HEK293 (cell line): Measurements from ENCODE around the gene RNU5B-1.

Experiments
- SP2 ChIP-seq: fragments of 450-650 bp; formaldehyde crosslinking; IDR thresholded peaks from 2 replicates; pipeline ENCODE4 v1.5.1; 2016; ENCODE audit warnings: missing biosample characterization, missing genetic modification characterization
- ZNF274 ChIP-seq, 2 experiments: fragments of 200-500 bp in 1 of 2; fragments of 450-650 bp in 1 of 2; sonication (Bioruptor generic) in 1 of 2; formaldehyde crosslinking in 1 of 2; IDR thresholded peaks; 2 replicates each; pipeline versions ENCODE4 v1.5.1 to v1.6.1; 2014 to 2016; ENCODE audit warnings: borderline replicate concordance in 1 of 2, inconsistent platforms in 1 of 2, low read length in 1 of 2, missing biosample characterization in 1 of 2, missing genetic modification characterization in 1 of 2
- ZNF324 ChIP-seq: fragments of 450-650 bp; formaldehyde crosslinking; IDR thresholded peaks from 2 replicates; pipeline ENCODE4 v1.5.1; 2016; ENCODE audit warnings: missing biosample characterization, missing genetic modification characterization
- ZNF549 ChIP-seq: fragments of 450-650 bp; IDR thresholded peaks from 2 replicates; pipeline ENCODE4 v1.5.1; 2018; ENCODE audit warnings: missing biosample characterization, missing genetic modification characterization, mild to moderate bottlenecking, inconsistent platforms, moderate library complexity
- ZNF792 ChIP-seq: fragments of 450-650 bp; formaldehyde crosslinking; IDR thresholded peaks from 2 replicates; pipeline ENCODE4 v1.5.1; 2016; ENCODE audit warnings: missing biosample characterization, missing genetic modification characterization
- ZSCAN30 ChIP-seq: fragments of 450-650 bp; IDR thresholded peaks from 2 replicates; pipeline ENCODE4 v1.5.1; 2018; ENCODE audit warnings: missing biosample characterization, mild to moderate bottlenecking, missing genetic modification characterization, moderate library complexity
- TF ChIP-seq, protein P1 (sequence below): fragments of 450-650 bp; formaldehyde crosslinking; IDR thresholded peaks from 2 replicates; pipeline ENCODE4 v1.5.1; 2017; ENCODE audit warnings: missing biosample characterization, missing genetic modification characterization

DNA sequence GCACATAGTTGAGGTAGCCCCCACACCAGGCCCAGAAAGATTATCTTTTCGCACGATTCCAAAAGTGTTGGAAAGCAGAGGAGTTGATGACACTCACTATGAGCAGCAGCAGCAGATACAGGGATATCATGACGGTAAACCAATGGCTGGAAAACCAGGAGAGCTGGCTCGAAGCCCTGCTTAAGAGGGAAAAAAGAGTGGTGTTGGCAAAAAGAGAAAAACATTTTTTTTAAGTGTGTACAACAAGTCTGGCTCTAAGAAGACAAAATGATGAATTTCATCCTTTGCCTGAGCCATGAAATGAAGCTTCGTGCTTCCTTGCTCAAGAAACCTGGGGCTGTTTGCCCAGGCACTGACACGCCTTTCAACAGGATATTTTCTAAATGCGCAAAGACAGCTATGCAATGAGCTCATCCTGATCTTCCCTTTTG, 45.1 kb upstream of the RNU5B-1 start:
- TF ChIP-seq ZNF549 (tag by site-specific recombination) (no peak), ZNF792 (tag by site-specific recombination) (no peak), ZNF324 (no peak), SP2 (tag by site-specific recombination) (no peak), ZNF274 (IDR thresholded peaks at IDR 0.05; ENCODE audit: low read length) (no peak), ZNF274 (tag by site-specific recombination; IDR thresholded peaks at IDR 0.05; ENCODE audit: borderline replicate concordance) (no peak), ZSCAN30 (tag by site-specific recombination) (no peak)
- TF ChIP-seq, protein P1, sequence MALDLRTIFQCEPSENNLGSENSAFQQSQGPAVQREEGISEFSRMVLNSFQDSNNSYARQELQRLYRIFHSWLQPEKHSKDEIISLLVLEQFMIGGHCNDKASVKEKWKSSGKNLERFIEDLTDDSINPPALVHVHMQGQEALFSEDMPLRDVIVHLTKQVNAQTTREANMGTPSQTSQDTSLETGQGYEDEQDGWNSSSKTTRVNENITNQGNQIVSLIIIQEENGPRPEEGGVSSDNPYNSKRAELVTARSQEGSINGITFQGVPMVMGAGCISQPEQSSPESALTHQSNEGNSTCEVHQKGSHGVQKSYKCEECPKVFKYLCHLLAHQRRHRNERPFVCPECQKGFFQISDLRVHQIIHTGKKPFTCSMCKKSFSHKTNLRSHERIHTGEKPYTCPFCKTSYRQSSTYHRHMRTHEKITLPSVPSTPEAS = no peak
